HepG2 (cell line): ENCODE results near the gene PCBP2. TPM values are rescaled to one million over a fixed set of nuclear protein-coding genes. Genes with fewer than 3 reads are reported as not detected.
A peak's percentile ranks its signal among the peaks of the same experiment; 100 is the strongest.

Experiments used
- FLYWCH1 ChIP-seq: sonication (generic); formaldehyde crosslinking; IDR thresholded peaks from 2 replicates; pipeline ENCODE4 v1.8.1; 2023; ENCODE audit warnings: mild to moderate bottlenecking, missing genetic modification reagents
- IRX3 ChIP-seq: sonication (generic); formaldehyde crosslinking; IDR thresholded peaks from 2 replicates; pipeline ENCODE4 v1.8.1; 2023; ENCODE audit warnings: mild to moderate bottlenecking, low read depth, missing genetic modification reagents, borderline replicate concordance
- KMT2A ChIP-seq: sonication (generic); formaldehyde crosslinking; IDR thresholded peaks from 2 replicates; pipeline ENCODE4 v1.4.0; 2020; ENCODE audit warnings: missing genetic modification reagents
- MATR3 ChIP-seq: sonication (generic); formaldehyde crosslinking; IDR thresholded peaks from 2 replicates; pipeline ENCODE4 v1.4.0; 2020; ENCODE audit warnings: missing genetic modification reagents
- NFIB ChIP-seq: sonication (generic); formaldehyde crosslinking; IDR thresholded peaks from 2 replicates; pipeline ENCODE4 v1.9.0; 2021; ENCODE audit warnings: missing genetic modification reagents, mild to moderate bottlenecking, borderline replicate concordance
- NONO ChIP-seq, 2 experiments: fragments of 450-650 bp in 1 of 2; sonication (generic) in 1 of 2; formaldehyde crosslinking in 1 of 2; IDR thresholded peaks in 1 of 2; conservative IDR thresholded peaks in 1 of 2; 2 replicates each; pipeline versions ENCODE4 v1.6.1 to v1.8.0; 2017 to 2022; ENCODE audit warnings: mild to moderate bottlenecking in 1 of 2, missing genetic modification reagents in 1 of 2, moderate library complexity in 1 of 2
- ZBTB42 ChIP-seq: sonication (generic); formaldehyde crosslinking; IDR thresholded peaks from 2 replicates; pipeline ENCODE4 v1.5.0; 2020; ENCODE audit warnings: mild to moderate bottlenecking, missing genetic modification reagents
- ZNF143 ChIP-seq: sonication (generic); formaldehyde crosslinking; IDR thresholded peaks from 2 replicates; pipeline ENCODE4 v1.4.0; 2020; ENCODE audit warnings: missing genetic modification reagents
- ZNF230 ChIP-seq: sonication (generic); formaldehyde crosslinking; IDR thresholded peaks from 2 replicates; pipeline ENCODE4 v1.4.0; 2020; ENCODE audit warnings: mild to moderate bottlenecking, missing genetic modification reagents
- ZNF431 ChIP-seq: sonication (generic); formaldehyde crosslinking; IDR thresholded peaks from 2 replicates; pipeline ENCODE4 v1.9.0; 2022; ENCODE audit warnings: missing genetic modification reagents, low read depth, mild to moderate bottlenecking, borderline replicate concordance
- ZNF616 ChIP-seq: sonication (generic); formaldehyde crosslinking; IDR thresholded peaks from 2 replicates; pipeline ENCODE4 v1.5.0; 2020; ENCODE audit warnings: low read depth, mild to moderate bottlenecking, missing genetic modification reagents
- ZNF749 ChIP-seq: sonication (generic); formaldehyde crosslinking; IDR thresholded peaks from 2 replicates; pipeline ENCODE4 v1.8.0; 2022; ENCODE audit warnings: mild to moderate bottlenecking, missing genetic modification reagents, moderate library complexity, borderline replicate concordance
- polyA plus RNA-seq, 8 experiments: library from polyadenylated mRNA; depleted of rRNA in 3 of 8; stranded (reverse) in 7 of 8; unstranded in 1 of 8; fragments of >200 nt; fragmentation: Illumina TruSeq in 4 of 8; extraction: Trizol in 4 of 8; gene quantifications; 2 replicates each; pipeline versions ENCODE4 v1.2.1 to v1.2.3, GENCODE V29; 2011 to 2016; ENCODE audit warnings: low read depth in 4 of 8, missing spikeins in 1 of 8, mixed read lengths in 1 of 8; ENCODE audit not compliant: insufficient read depth in 1 of 8
- total RNA-seq, 5 experiments: library from RNA; depleted of rRNA; stranded (reverse); fragments of >200 nt; fragmentation: Illumina TruSeq; extraction: Trizol; gene quantifications; 2 replicates each; pipeline ENCODE4 v1.2.3, GENCODE V29; 2016; ENCODE audit warnings: low read depth in 1 of 5
- TF ChIP-seq, protein P1 (sequence below): sonication (generic); formaldehyde crosslinking; IDR thresholded peaks from 2 replicates; pipeline ENCODE4 v1.4.0; 2020; ENCODE audit warnings: missing genetic modification reagents
- TF ChIP-seq, protein P2 (sequence below): sonication (generic); formaldehyde crosslinking; IDR thresholded peaks from 2 replicates; pipeline ENCODE4 v1.5.1; 2020; ENCODE audit warnings: mild to moderate bottlenecking, missing genetic modification reagents, moderate library complexity
- TF ChIP-seq, protein P3 (sequence below): sonication (generic); formaldehyde crosslinking; IDR thresholded peaks from 2 replicates; pipeline ENCODE4 v1.5.0; 2020; ENCODE audit warnings: mild to moderate bottlenecking, missing genetic modification reagents
- TF ChIP-seq, protein P4 (sequence below): sonication (generic); formaldehyde crosslinking; IDR thresholded peaks from 2 replicates; pipeline ENCODE4 v1.9.0; 2022; ENCODE audit warnings: low read depth, missing genetic modification reagents

Gene PCBP2
- total and polyA plus RNA-seq, 2 of the 13 experiments (the other 11 are each of a cell fraction or from before 2014, with no cell fraction given): 154 to 345 TPM

DNA sequence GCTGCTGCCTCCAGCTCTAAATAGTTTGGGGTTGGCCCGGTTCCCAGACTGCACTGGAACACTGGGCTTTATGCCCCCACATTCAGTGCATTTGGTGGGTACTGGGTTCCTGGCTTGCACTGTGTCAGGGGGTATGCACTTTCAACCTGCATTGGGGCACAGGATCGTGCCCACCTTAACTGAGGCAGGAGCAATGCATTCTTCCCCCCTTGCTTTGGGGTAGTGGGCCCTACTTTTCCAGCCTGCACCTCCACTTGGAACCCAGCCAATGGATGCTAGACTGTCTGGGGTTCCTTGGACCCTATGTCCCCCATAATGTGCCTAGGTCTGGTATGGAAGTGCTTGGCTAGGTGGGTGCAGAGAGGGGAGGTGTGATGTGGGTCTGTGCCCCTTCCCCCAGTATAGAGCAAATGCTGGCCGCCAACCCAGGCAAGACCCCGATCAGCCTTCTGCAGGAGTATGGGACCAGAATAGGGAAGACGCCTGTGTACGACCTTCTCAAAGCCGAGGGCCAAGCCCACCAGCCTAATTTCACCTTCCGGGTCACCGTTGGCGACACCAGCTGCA, 49.8 kb downstream of the PCBP2 start (continued):
- TF ChIP-seq ZNF749 (CRISPR knock-in tag) (no peak), ZNF431 (CRISPR knock-in tag) (peak; percentile 33; the same call in 1 of the 2 replicates), NONO (IDR thresholded peaks at IDR 0.05) (no peak), NONO (CRISPR knock-in tag; conservative IDR thresholded peaks at IDR 0.05) (0 out of 2 replicates have a peak, but pooled peaks have one; percentile 43), KMT2A (CRISPR knock-in tag) (0 out of 2 replicates have a peak, but pooled peaks have one; percentile 43), MATR3 (CRISPR knock-in tag) (no peak), ZNF616 (0 out of 2 replicates have a peak, but pooled peaks have one; percentile 9), NFIB (0 out of 2 replicates have a peak, but pooled peaks have one; percentile 13), FLYWCH1 (CRISPR knock-in tag) (no peak), IRX3 (CRISPR knock-in tag) (peak; percentile 76; the same call in 1 of the 2 replicates), ZBTB42 (CRISPR knock-in tag) (0 out of 2 replicates have a peak, but pooled peaks have one; percentile 1), ZNF230 (CRISPR knock-in tag) (no peak), ZNF143 (CRISPR knock-in tag) (no peak)
- TF ChIP-seq, protein P1, sequence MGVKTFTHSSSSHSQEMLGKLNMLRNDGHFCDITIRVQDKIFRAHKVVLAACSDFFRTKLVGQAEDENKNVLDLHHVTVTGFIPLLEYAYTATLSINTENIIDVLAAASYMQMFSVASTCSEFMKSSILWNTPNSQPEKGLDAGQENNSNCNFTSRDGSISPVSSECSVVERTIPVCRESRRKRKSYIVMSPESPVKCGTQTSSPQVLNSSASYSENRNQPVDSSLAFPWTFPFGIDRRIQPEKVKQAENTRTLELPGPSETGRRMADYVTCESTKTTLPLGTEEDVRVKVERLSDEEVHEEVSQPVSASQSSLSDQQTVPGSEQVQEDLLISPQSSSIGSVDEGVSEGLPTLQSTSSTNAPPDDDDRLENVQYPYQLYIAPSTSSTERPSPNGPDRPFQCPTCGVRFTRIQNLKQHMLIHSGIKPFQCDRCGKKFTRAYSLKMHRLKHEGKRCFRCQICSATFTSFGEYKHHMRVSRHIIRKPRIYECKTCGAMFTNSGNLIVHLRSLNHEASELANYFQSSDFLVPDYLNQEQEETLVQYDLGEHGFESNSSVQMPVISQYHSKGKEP: no peak
- TF ChIP-seq, protein P2, sequence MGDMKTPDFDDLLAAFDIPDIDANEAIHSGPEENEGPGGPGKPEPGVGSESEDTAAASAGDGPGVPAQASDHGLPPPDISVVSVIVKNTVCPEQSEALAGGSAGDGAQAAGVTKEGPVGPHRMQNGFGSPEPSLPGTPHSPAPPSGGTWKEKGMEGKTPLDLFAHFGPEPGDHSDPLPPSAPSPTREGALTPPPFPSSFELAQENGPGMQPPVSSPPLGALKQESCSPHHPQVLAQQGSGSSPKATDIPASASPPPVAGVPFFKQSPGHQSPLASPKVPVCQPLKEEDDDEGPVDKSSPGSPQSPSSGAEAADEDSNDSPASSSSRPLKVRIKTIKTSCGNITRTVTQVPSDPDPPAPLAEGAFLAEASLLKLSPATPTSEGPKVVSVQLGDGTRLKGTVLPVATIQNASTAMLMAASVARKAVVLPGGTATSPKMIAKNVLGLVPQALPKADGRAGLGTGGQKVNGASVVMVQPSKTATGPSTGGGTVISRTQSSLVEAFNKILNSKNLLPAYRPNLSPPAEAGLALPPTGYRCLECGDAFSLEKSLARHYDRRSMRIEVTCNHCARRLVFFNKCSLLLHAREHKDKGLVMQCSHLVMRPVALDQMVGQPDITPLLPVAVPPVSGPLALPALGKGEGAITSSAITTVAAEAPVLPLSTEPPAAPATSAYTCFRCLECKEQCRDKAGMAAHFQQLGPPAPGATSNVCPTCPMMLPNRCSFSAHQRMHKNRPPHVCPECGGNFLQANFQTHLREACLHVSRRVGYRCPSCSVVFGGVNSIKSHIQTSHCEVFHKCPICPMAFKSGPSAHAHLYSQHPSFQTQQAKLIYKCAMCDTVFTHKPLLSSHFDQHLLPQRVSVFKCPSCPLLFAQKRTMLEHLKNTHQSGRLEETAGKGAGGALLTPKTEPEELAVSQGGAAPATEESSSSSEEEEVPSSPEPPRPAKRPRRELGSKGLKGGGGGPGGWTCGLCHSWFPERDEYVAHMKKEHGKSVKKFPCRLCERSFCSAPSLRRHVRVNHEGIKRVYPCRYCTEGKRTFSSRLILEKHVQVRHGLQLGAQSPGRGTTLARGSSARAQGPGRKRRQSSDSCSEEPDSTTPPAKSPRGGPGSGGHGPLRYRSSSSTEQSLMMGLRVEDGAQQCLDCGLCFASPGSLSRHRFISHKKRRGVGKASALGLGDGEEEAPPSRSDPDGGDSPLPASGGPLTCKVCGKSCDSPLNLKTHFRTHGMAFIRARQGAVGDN (CRISPR knock-in tag): peak; percentile 85
- TF ChIP-seq, protein P3, sequence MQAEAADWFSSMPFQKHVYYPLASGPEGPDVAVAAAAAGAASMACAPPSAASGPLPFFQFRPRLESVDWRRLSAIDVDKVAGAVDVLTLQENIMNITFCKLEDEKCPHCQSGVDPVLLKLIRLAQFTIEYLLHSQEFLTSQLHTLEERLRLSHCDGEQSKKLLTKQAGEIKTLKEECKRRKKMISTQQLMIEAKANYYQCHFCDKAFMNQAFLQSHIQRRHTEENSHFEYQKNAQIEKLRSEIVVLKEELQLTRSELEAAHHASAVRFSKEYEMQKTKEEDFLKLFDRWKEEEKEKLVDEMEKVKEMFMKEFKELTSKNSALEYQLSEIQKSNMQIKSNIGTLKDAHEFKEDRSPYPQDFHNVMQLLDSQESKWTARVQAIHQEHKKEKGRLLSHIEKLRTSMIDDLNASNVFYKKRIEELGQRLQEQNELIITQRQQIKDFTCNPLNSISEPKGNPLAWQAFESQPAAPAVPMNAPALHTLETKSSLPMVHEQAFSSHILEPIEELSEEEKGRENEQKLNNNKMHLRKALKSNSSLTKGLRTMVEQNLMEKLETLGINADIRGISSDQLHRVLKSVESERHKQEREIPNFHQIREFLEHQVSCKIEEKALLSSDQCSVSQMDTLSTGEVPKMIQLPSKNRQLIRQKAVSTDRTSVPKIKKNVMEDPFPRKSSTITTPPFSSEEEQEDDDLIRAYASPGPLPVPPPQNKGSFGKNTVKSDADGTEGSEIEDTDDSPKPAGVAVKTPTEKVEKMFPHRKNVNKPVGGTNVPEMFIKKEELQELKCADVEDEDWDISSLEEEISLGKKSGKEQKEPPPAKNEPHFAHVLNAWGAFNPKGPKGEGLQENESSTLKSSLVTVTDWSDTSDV (CRISPR knock-in tag): 0 out of 2 replicates have a peak, but pooled peaks have one; percentile 4
- TF ChIP-seq, protein P4, sequence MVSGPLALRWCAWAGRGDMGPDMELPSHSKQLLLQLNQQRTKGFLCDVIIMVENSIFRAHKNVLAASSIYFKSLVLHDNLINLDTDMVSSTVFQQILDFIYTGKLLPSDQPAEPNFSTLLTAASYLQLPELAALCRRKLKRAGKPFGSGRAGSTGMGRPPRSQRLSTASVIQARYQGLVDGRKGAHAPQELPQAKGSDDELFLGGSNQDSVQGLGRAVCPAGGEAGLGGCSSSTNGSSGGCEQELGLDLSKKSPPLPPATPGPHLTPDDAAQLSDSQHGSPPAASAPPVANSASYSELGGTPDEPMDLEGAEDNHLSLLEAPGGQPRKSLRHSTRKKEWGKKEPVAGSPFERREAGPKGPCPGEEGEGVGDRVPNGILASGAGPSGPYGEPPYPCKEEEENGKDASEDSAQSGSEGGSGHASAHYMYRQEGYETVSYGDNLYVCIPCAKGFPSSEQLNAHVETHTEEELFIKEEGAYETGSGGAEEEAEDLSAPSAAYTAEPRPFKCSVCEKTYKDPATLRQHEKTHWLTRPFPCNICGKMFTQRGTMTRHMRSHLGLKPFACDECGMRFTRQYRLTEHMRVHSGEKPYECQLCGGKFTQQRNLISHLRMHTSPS (CRISPR knock-in tag): 0 out of 2 replicates have a peak, but pooled peaks have one; percentile 3
